OCI-LY7 (cell line): ENCODE results near the gene CHN1. TPM values are rescaled to one million over a fixed set of nuclear protein-coding genes. Genes with fewer than 3 reads are reported as not detected.

Experiments used
- BruUV-seq: library from RNA; stranded (reverse); fragments of 400-500 nt; replicated peaks from 2 replicates; lab custom pipeline; 2021; lab: Mats Ljungman, UMichigan
- CTCF ChIA-PET: fragments of 300-600 bp; sonication (Branson Sonifier 250); formaldehyde crosslinking; loops from one replicate; lab custom pipeline; 2022; ENCODE audit warnings: antibody characterized with exemption; ENCODE audit not compliant: unreplicated experiment; lab: Charles Lee
- POLR2A ChIA-PET: fragments of 300-600 bp; sonication (Branson Sonifier 250); formaldehyde crosslinking; loops from one replicate; lab custom pipeline; 2022; ENCODE audit warnings: antibody characterized with exemption; lab: Charles Lee
- DNase-seq: peaks from one replicate; pipeline ENCODE4 v3.0.0-alpha.2; 2015; ENCODE audit warnings: low spot score
- H2AFZ ChIP-seq: fragments of 200-600 bp; sonication (generic), shearing (Covaris generic); 2 replicates; pipeline ENCODE4 v1.6.1; 2014; ENCODE audit warnings: mild to moderate bottlenecking, antibody characterized with exemption, low read length, moderate library complexity
- H3K27ac ChIP-seq: fragments of 200-600 bp; sonication (generic); 2 replicates; pipeline ENCODE4 v1.5.1; 2014; ENCODE audit warnings: mixed run types, low read depth, mild to moderate bottlenecking, moderate library complexity, low read length, inconsistent platforms; ENCODE audit not compliant: poor library complexity, severe bottlenecking
- H3K36me3 ChIP-seq: fragments of 200-600 bp; sonication (generic); 2 replicates; pipeline ENCODE4 v1.6.1; 2014; ENCODE audit warnings: mild to moderate bottlenecking, antibody characterized with exemption, low read length, moderate library complexity, mixed read lengths; ENCODE audit not compliant: insufficient read depth
- H3K4me1 ChIP-seq: fragments of 200-600 bp; sonication (generic); 2 replicates; pipeline ENCODE4 v1.5.1; 2014; ENCODE audit warnings: mild to moderate bottlenecking, low read length; ENCODE audit not compliant: insufficient read depth, poor library complexity, severe bottlenecking
- H3K4me2 ChIP-seq: fragments of 200-600 bp; sonication (generic); 2 replicates; pipeline ENCODE4 v1.6.1; 2014; ENCODE audit warnings: mild to moderate bottlenecking, low read length
- H3K4me3 ChIP-seq: fragments of 200-600 bp; sonication (generic); 2 replicates; pipeline ENCODE4 v1.5.1; 2014; ENCODE audit warnings: mild to moderate bottlenecking, low read depth, low read length; ENCODE audit not compliant: poor library complexity, severe bottlenecking
- H3K79me2 ChIP-seq: fragments of 200-600 bp; sonication (generic); 2 replicates; pipeline ENCODE4 v1.6.1; 2016; ENCODE audit warnings: low read depth, mild to moderate bottlenecking, low read length, moderate library complexity, mixed read lengths; ENCODE audit not compliant: insufficient read depth
- H3K9me2 ChIP-seq: fragments of 200-600 bp; sonication (generic); 2 replicates; pipeline ENCODE4 v1.6.1; 2016; ENCODE audit warnings: mild to moderate bottlenecking, low read length, mixed read lengths; ENCODE audit not compliant: insufficient read depth
- H3K9me3 ChIP-seq: fragments of 200-600 bp; sonication (generic); 2 replicates; pipeline ENCODE4 v1.6.1; 2014; ENCODE audit warnings: mild to moderate bottlenecking, mixed run types, low read length, mixed read lengths
- H4K20me1 ChIP-seq: fragments of 200-600 bp; sonication (generic); 2 replicates; pipeline ENCODE4 v1.6.1; 2014; ENCODE audit warnings: mild to moderate bottlenecking, antibody characterized with exemption, low read length, moderate library complexity, mixed read lengths; ENCODE audit not compliant: insufficient read depth
- EZH2phosphoT487 ChIP-seq: fragments of 200-600 bp; sonication (generic); IDR thresholded peaks from 2 replicates; pipeline ENCODE4 v1.6.1; 2018; ENCODE audit warnings: low read depth, borderline replicate concordance, mild to moderate bottlenecking, mixed run types, antibody characterized with exemption, low read length, moderate library complexity, mixed read lengths
- intact Hi-C: fragments of 100-400 bp; cut with micrococcal nuclease; formaldehyde crosslinking; loops from one replicate; pipeline ENCODE4 v1.10.0; 2022; ENCODE audit not compliant: unreplicated experiment
- total RNA-seq, 2 experiments: library from RNA; depleted of rRNA in 1 of 2; stranded (reverse); fragments of >200 nt in 1 of 2; shearing (Covaris generic) in 1 of 2; gene quantifications; 2 replicates each; pipeline ENCODE4 v1.2.3, GENCODE V29; 2014 to 2022
- TF ChIP-seq, protein P1 (sequence below): fragments of 200-600 bp; sonication (generic); conservative IDR thresholded peaks from 2 replicates; pipeline ENCODE4 v1.5.1; 2014; ENCODE audit warnings: mild to moderate bottlenecking, antibody characterized with exemption, low read length, moderate library complexity, mixed read lengths

CHN1 gene
- total RNA-seq, 2 experiments from 2014 or later: 0.44 TPM; not detected in 1

DNA sequence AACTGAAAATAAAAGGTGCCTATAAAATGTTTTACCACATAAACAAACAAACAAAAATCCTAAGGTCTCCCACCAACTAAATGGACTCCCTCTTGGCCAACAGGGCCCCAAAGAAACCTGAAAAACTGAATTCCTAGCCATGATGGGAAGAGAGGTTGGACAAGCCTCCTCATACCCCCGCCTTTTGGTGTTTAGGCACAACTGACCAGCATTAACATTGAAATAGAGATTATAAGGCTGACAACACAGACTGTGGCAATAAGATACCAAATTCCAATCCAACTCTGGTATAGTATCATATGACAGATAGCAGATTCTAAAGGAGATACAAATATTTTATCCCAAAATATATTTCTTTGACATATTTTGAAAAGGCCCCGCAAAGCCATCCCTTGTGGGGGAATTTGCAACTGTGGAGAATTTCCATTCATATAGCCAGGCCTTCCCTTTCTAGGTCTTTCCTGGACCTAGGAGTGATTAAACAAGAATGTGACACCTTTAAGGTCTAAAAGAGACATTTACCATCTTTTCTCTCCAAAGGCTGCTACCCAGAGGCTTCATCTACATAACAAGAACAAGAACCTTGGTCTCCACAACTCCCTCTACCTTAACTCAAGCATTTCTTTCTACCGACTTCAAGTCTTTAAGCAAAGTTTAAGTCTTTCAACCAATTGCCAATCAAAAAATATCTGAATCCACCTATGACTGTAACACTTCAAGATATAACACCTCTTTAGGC is 80.0 kb downstream of the CHN1 start:
- no peak overlapping the region for H3K4me2 ChIP-seq
- no peaks in the 10 kb centered on the region for H3K9me3 ChIP-seq
- H3K4me3 ChIP-seq: no peak overlapping the region
- POLR2A ChIA-PET: interaction anchor here (0.8 kb wide), 1 partner anchor 23 kb away, joined by 3 read pairs; no protein-coding TSS in a partner anchor
- H3K9me2 ChIP-seq: no peaks in the 10 kb centered on the region
- no peaks in the 10 kb centered on the region for H3K79me2 ChIP-seq
- intact Hi-C loops: no loop called here
- H3K27ac ChIP-seq: no peak overlapping the region
- no peaks in the 10 kb centered on the region for H3K36me3 ChIP-seq
- no peak overlapping the region for H2AFZ ChIP-seq
- no TSS peak for BruUV-seq
- no peak for TF ChIP-seq EZH2phosphoT487
- TF ChIP-seq, protein P1, sequence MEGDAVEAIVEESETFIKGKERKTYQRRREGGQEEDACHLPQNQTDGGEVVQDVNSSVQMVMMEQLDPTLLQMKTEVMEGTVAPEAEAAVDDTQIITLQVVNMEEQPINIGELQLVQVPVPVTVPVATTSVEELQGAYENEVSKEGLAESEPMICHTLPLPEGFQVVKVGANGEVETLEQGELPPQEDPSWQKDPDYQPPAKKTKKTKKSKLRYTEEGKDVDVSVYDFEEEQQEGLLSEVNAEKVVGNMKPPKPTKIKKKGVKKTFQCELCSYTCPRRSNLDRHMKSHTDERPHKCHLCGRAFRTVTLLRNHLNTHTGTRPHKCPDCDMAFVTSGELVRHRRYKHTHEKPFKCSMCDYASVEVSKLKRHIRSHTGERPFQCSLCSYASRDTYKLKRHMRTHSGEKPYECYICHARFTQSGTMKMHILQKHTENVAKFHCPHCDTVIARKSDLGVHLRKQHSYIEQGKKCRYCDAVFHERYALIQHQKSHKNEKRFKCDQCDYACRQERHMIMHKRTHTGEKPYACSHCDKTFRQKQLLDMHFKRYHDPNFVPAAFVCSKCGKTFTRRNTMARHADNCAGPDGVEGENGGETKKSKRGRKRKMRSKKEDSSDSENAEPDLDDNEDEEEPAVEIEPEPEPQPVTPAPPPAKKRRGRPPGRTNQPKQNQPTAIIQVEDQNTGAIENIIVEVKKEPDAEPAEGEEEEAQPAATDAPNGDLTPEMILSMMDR: no peak
- no peak for DNase-seq
- CTCF ChIA-PET: no interaction called here
- H3K4me1 ChIP-seq: no peaks in the 10 kb centered on the region
- H4K20me1 ChIP-seq: no peaks in the 10 kb centered on the region

GRCh38 chr2:174924061-174924693 is 81.0 kb downstream of the CHN1 start:
- Histone ChIP-seq H3K79me2 (no peaks in the 10 kb centered on the region), H3K9me2 (no peaks in the 10 kb centered on the region), H3K36me3 (no peaks in the 10 kb centered on the region), H2AFZ (no peak overlapping the region), H3K4me2 (no peak overlapping the region), H3K27ac (no peak overlapping the region), H3K4me1 (no peaks in the 10 kb centered on the region), H3K9me3 (no peaks in the 10 kb centered on the region), H3K4me3 (no peak overlapping the region), H4K20me1 (no peaks in the 10 kb centered on the region)
- CTCF ChIA-PET: no interaction called here
- POLR2A ChIA-PET: interaction anchor here (0.8 kb wide), 1 partner anchor 22 kb away, joined by 3 read pairs; no protein-coding TSS in a partner anchor
- intact Hi-C loops: no loop called here
- BruUV-seq: no TSS peak
- DNase-seq: no peak
- no peak for TF ChIP-seq EZH2phosphoT487
- TF ChIP-seq, protein P1: no peak
